HEK293 (cell line): ENCODE results near the gene C1orf141.

Source experiments
- ATF2 ChIP-seq: fragments of 450-650 bp; formaldehyde crosslinking; IDR thresholded peaks from 2 replicates; pipeline ENCODE4 v1.5.1; 2016; ENCODE audit warnings: missing biosample characterization, missing genetic modification characterization, low read depth
- CTCF ChIP-seq: fragments of 450-650 bp; formaldehyde crosslinking; IDR thresholded peaks from 2 replicates; pipeline ENCODE4 v1.5.1; 2016; ENCODE audit warnings: missing biosample characterization, missing genetic modification characterization
- KLF16 ChIP-seq: fragments of 450-650 bp; formaldehyde crosslinking; IDR thresholded peaks from 2 replicates; pipeline ENCODE4 v1.5.1; 2017; ENCODE audit warnings: missing biosample characterization, missing genetic modification characterization
- SCRT1 ChIP-seq: fragments of 450-650 bp; formaldehyde crosslinking; IDR thresholded peaks from 2 replicates; pipeline ENCODE4 v1.5.1; 2016; ENCODE audit warnings: missing biosample characterization, missing genetic modification characterization, borderline replicate concordance
- ZBTB7A ChIP-seq: fragments of 450-650 bp; formaldehyde crosslinking; IDR thresholded peaks from 2 replicates; pipeline ENCODE4 v1.5.1; 2016; ENCODE audit warnings: low read depth, missing biosample characterization, missing genetic modification characterization
- ZNF132 ChIP-seq: fragments of 450-650 bp; formaldehyde crosslinking; IDR thresholded peaks from 2 replicates; pipeline ENCODE4 v1.5.1; 2017; ENCODE audit warnings: missing biosample characterization, missing genetic modification characterization, borderline replicate concordance
- ZNF274 ChIP-seq, 2 experiments: fragments of 200-500 bp in 1 of 2; fragments of 450-650 bp in 1 of 2; sonication (Bioruptor generic) in 1 of 2; formaldehyde crosslinking in 1 of 2; IDR thresholded peaks; 2 replicates each; pipeline versions ENCODE4 v1.5.1 to v1.6.1; 2014 to 2016; ENCODE audit warnings: borderline replicate concordance in 1 of 2, inconsistent platforms in 1 of 2, low read length in 1 of 2, missing biosample characterization in 1 of 2, missing genetic modification characterization in 1 of 2
- ZNF311 ChIP-seq: fragments of 450-650 bp; formaldehyde crosslinking; IDR thresholded peaks from 2 replicates; pipeline ENCODE4 v1.5.1; 2017; ENCODE audit warnings: missing biosample characterization, missing genetic modification characterization, borderline replicate concordance
- ZNF366 ChIP-seq: fragments of 450-650 bp; formaldehyde crosslinking; conservative IDR thresholded peaks from 2 replicates; pipeline ENCODE4 v1.5.1; 2016; ENCODE audit warnings: missing biosample characterization, missing genetic modification characterization
- TF ChIP-seq, protein P1 (sequence below): fragments of 450-650 bp; formaldehyde crosslinking; IDR thresholded peaks from 2 replicates; pipeline ENCODE4 v1.5.1; 2016; ENCODE audit warnings: missing biosample characterization, missing genetic modification characterization
- TF ChIP-seq, protein P2 (sequence below): fragments of 450-650 bp; formaldehyde crosslinking; IDR thresholded peaks from 2 replicates; pipeline ENCODE4 v1.5.1; 2016; ENCODE audit warnings: missing biosample characterization, missing genetic modification characterization
- TF ChIP-seq, protein P3 (sequence below): fragments of 450-650 bp; formaldehyde crosslinking; IDR thresholded peaks from 2 replicates; pipeline ENCODE4 v1.5.1; 2016; ENCODE audit warnings: missing biosample characterization, missing genetic modification characterization
- TF ChIP-seq, protein P4 (sequence below): fragments of 450-650 bp; formaldehyde crosslinking; IDR thresholded peaks from 2 replicates; pipeline ENCODE4 v1.5.1; 2016; ENCODE audit warnings: missing biosample characterization, missing genetic modification characterization, low read depth

DNA sequence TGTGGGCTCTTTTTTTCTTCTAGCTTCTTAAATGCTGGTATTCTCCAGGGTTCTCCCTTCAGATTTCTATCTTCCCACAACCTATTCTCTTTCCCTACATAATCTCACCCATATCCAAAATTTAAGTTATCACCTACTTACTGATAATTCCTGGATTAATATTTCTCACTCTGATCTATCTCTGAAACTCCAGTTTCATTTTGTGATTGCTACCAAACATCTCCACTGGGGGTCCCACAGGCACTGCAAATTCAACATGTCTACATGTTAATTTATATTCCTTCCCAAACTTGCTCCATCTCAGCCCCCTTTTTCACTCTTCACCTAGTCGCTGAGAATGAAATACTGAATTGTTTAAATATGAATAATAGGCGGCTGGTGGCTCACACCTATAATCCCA lies 9.9 kb upstream of the C1orf141 start:
- TF ChIP-seq ZNF366 (tag by site-specific recombination), result no peak
- TF ChIP-seq, protein P1, sequence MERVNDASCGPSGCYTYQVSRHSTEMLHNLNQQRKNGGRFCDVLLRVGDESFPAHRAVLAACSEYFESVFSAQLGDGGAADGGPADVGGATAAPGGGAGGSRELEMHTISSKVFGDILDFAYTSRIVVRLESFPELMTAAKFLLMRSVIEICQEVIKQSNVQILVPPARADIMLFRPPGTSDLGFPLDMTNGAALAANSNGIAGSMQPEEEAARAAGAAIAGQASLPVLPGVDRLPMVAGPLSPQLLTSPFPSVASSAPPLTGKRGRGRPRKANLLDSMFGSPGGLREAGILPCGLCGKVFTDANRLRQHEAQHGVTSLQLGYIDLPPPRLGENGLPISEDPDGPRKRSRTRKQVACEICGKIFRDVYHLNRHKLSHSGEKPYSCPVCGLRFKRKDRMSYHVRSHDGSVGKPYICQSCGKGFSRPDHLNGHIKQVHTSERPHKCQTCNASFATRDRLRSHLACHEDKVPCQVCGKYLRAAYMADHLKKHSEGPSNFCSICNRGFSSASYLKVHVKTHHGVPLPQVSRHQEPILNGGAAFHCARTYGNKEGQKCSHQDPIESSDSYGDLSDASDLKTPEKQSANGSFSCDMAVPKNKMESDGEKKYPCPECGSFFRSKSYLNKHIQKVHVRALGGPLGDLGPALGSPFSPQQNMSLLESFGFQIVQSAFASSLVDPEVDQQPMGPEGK (tag by site-specific recombination), result no peak
- TF ChIP-seq CTCF (tag by site-specific recombination), result no peak
- TF ChIP-seq, protein P2, sequence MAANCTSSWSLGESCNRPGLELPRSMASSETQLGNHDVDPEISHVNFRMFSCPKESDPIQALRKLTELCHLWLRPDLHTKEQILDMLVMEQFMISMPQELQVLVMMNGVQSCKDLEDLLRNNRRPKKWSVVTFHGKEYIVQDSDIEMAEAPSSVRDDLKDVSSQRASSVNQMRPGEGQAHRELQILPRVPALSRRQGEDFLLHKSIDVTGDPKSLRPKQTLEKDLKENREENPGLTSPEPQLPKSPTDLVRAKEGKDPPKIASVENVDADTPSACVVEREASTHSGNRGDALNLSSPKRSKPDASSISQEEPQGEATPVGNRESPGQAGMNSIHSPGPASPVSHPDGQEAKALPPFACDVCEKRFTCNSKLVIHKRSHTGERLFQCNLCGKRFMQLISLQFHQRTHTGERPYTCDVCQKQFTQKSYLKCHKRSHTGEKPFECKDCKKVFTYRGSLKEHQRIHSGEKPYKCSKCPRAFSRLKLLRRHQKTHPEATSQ (tag by site-specific recombination), result no peak
- no peak for TF ChIP-seq ZNF132 (tag by site-specific recombination)
- TF ChIP-seq ZBTB7A (tag by site-specific recombination), result no peak
- no peak for TF ChIP-seq KLF16 (tag by site-specific recombination)
- TF ChIP-seq ATF2 (tag by site-specific recombination), result no peak
- TF ChIP-seq ZNF274 (IDR thresholded peaks at IDR 0.05; ENCODE audit: low read length), result no peak
- TF ChIP-seq ZNF274 (tag by site-specific recombination; IDR thresholded peaks at IDR 0.05; ENCODE audit: borderline replicate concordance), result no peak
- TF ChIP-seq SCRT1, result no peak
- TF ChIP-seq, protein P3, sequence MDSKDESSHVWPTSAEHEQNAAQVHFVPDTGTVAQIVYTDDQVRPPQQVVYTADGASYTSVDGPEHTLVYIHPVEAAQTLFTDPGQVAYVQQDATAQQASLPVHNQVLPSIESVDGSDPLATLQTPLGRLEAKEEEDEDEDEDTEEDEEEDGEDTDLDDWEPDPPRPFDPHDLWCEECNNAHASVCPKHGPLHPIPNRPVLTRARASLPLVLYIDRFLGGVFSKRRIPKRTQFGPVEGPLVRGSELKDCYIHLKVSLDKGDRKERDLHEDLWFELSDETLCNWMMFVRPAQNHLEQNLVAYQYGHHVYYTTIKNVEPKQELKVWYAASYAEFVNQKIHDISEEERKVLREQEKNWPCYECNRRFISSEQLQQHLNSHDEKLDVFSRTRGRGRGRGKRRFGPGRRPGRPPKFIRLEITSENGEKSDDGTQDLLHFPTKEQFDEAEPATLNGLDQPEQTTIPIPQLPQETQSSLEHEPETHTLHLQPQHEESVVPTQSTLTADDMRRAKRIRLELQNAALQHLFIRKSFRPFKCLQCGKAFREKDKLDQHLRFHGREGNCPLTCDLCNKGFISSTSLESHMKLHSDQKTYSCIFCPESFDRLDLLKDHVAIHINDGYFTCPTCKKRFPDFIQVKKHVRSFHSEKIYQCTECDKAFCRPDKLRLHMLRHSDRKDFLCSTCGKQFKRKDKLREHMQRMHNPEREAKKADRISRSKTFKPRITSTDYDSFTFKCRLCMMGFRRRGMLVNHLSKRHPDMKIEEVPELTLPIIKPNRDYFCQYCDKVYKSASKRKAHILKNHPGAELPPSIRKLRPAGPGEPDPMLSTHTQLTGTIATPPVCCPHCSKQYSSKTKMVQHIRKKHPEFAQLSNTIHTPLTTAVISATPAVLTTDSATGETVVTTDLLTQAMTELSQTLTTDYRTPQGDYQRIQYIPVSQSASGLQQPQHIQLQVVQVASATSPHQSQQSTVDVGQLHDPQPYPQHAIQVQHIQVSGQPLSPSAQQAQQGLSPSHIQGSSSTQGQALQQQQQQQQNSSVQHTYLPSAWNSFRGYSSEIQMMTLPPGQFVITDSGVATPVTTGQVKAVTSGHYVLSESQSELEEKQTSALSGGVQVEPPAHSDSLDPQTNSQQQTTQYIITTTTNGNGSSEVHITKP, result no peak
- TF ChIP-seq, protein P4, sequence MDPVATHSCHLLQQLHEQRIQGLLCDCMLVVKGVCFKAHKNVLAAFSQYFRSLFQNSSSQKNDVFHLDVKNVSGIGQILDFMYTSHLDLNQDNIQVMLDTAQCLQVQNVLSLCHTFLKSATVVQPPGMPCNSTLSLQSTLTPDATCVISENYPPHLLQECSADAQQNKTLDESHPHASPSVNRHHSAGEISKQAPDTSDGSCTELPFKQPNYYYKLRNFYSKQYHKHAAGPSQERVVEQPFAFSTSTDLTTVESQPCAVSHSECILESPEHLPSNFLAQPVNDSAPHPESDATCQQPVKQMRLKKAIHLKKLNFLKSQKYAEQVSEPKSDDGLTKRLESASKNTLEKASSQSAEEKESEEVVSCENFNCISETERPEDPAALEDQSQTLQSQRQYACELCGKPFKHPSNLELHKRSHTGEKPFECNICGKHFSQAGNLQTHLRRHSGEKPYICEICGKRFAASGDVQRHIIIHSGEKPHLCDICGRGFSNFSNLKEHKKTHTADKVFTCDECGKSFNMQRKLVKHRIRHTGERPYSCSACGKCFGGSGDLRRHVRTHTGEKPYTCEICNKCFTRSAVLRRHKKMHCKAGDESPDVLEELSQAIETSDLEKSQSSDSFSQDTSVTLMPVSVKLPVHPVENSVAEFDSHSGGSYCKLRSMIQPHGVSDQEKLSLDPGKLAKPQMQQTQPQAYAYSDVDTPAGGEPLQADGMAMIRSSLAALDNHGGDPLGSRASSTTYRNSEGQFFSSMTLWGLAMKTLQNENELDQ (tag by site-specific recombination), result no peak
- TF ChIP-seq ZNF311 (tag by site-specific recombination), result no peak
